NCI-H2081 (cell line): ENCODE measurements around the gene LAMTOR4.
A peak's percentile ranks its signal among the peaks of the same experiment; 100 is the strongest.
"Not testable (repeated sequence)": the region's sequence is repeated elsewhere in the genome, so short reads cannot be mapped to it uniquely, and the experiment has no call there.

Experiments
- DNase-seq, 2 experiments: peaks; one replicate each; lab custom pipeline; 2025; lab: John Stamatoyannopoulos, UW

LAMTOR4 gene

DNA sequence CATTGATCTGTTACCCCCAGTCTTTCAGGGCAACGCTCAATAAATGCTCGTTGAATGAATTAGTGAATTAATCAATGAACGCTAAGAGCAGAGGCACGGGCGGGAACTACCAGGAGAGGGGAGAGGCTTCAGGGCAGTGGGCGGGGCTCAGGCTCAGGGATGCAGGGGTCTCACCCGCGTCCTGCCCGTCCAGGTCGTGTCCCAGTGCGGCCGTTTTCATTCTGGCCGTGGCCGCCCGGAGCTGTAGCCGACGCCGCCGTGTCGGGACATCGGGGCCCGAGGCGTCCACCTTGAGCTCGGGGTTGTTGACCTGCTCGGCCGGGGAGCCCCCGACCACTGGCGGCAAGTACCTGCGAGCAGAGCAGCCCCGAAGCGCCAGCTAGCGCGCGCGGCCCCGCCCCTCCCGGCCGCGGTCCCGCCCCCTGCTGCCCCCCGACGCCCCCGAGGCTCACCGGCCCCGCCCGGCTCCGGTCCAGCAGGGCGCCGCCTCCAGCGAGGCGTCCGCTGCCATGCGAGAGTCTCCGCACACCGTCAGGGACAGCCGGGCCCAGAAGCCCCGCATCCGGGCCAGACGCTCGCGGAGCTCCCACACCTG lies 22.5 kb downstream of the LAMTOR4 start:
- DNase-seq = no peak

DNA sequence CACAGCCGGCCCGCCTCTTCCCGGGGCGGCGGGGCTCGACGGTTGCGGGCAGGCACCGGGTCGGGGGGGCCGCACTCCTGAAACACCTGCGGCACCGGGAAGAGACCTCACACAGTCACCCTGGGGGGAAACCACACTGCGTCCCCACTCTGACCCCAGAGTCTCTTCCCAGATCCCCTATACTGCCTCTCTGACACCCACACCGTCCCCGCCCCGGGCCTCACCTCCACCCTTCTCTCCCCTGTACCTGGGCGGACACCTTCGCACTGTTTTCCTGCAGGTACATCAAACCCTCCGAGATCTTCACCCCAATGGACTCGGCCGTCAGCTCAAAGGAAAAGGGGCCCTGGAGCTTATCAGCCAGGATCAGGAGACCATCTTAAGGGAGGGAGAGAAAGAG lies 23.1 kb downstream of the LAMTOR4 start:
- no peak for DNase-seq

DNA sequence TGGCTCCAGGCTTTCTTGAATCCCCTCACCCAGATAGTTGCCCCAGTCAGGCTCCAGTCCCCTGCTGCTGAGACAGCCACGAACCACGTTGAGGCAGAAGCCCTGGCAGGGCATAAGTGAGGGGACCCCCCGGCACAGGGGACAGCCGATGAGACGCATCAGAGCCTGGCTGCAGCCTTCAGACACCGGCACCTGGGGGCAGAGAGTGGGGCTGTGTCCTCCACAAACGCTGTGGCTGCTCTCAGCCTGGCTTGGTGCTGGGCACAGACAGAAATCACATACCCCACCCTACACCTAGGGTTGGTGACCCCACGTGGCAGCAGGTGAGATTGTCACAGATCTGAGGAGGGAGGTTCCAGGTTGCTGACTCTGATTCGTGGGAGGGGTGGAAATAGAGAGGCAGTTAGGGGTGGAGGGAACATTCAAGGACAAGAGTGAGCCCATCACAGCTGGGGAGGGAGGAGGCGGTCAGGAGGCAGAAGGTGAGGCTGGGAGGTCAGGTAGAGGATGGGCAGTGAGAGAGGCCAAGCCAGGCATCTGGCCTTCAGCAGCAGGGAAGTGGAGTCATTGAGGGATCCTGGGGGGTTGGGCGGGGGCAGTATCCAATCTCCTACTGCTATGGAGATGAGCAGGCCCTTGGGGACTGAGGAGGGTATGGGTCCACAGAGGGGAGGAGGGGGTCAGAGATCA lies 25.2 kb downstream of the LAMTOR4 start:
- no peak for DNase-seq

- no peak for DNase-seq
Observed at GRCh38 chr7:100174582-100174981, 25.9 kb downstream of the LAMTOR4 start.

DNA sequence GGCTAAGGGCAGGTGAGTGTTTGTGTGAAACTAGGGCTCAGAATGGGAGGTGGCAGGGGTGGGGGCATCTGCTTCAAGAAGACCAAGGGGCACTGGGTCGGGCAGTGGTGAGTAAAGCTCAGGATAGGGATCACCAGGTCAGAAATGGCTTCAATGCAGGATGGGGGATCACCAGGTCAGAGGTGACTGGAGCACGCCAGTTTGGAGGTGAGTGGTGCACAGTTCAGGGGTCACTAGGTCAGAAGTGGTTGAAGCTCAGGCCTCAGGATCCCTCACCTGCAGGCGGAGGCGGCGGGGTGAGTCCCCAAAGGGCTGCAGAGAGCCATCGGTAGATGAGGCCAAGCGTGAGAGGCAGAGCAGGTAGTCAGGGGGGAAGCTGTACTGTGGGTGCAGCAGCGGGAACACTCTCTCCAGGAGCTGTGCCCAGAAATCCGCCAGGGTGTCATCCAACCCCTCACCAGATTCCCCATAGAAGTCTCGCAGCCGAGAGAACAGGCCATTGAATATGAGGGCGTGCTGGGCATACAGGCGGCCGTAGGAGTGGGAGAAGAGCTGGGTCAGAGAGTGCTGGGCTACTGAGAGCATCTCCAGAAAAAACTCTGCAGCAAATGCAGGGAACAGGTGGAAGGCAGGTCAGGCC lies 26.7 kb downstream of the LAMTOR4 start:
- DNase-seq = no peak

GRCh38 chr7:100176096-100177044 lies 27.7 kb downstream of the LAMTOR4 start:
- DNase-seq = no peak

- DNase-seq = peak; percentile 97 to 98
Observed at GRCh38 chr7:100177045-100178001, 28.6 kb downstream of the LAMTOR4 start, which contains the start of the genes GPC2 and STAG3. GPC2 (minus strand) TSS chr7:100177381; CDS start chr7:100177199, 182 bp downstream. STAG3 (plus strand) TSS chr7:100177918; CDS start chr7:100180557, 2,639 bp downstream.

DNA sequence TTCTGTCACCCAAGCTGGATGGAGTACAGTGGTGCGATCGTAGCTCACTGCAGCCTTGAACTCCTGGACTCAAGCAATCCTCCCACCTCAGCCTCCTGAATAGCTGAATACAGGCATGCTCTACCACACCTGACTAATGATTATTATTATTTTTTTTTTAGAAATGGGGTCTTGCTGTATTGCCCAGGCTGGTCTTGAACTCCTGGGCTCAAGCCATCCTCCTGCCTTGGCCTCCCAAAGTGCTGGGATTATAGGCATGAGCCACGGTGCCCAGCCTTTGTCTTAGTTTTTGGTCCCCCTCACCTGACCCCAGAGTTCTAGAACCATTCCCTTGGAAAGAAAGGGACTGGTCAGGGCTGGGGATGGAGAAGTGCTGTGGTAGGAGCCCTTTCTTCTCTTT lies 31.4 kb downstream of the LAMTOR4 start:
- not testable (repeated sequence) for DNase-seq

DNA sequence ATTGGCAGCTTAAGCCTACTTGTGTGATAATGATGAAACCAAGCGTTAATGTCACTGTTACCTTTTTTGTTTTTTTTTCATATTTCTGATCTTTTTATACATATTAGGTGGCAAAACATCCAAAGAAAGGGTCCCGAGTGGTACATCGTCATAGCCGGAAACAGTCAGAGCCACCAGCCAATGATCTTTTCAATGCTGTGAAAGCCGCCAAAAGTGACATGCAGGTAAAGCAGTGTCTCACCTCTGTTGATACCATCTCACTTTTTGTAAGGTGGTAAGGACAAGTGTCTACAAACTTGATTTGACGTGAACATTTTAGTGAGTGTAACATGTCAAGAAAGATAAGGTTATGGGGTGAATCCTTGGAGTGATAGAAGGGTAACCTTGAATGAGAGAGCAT lies 33.9 kb downstream of the LAMTOR4 start:
- DNase-seq = not testable (repeated sequence)

- DNase-seq = not testable (repeated sequence)
Observed at GRCh38 chr7:100183090-100183489, 34.4 kb downstream of the LAMTOR4 start.

DNA sequence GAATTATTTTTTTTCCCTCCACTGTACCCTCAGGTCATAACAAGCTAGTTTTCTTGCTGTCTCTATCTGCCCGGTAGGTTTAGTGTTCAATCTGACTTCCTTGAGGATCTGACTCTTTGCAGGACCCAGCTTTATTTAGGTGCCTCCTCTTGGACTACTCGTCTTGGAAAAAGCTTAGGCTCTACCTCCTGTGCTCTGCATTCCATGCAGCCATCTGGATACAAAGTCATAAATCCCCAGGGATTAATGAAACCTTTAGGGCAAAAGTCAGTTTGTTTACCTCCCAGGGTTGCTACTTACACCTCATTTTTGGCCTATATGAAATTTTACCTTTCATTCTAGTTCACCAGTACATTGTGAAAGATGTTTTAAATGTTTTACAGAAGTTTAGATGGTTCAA lies 37.0 kb downstream of the LAMTOR4 start:
- DNase-seq = no peak

DNA sequence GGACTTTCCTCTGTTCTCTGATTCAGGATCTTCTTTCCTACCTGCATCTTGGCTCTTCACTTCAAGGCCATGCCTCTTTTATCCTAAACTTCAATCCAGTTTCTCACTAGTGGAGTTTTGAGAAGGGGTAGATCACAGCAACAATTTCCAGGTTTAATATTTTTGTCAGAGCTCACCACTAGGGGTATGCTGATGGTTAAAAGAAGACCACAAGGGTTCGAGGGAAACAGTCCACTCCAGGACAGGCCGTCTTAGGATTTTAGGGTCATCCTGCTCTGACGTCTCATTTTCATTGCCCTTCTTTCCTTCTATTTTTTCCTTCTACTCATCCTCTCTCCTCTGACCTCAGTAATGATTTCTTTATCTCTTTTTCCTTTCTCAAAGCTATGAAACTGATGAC lies 40.3 kb downstream of the LAMTOR4 start:
- DNase-seq = no peak

GRCh38 chr7:100190048-100190711 lies 41.5 kb downstream of the LAMTOR4 start:
- DNase-seq = no peak

DNA sequence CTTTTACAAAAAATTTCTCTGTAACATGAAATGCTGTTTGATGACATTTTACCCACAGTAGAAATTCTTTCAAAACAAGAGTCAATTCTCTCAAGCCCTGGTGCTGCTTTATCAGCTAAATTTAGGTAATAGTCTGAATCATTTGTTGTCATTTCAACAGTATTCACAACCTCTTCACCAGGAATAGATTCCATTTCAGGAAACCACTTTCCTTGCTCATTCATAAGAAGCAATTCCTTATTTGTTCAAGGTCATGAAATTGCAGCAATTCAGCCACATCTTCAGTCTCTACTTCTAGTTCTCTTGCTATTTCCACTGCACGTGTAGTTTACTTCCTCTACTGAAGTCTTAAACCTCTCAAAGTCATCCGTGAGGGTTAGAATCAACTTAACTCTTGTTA lies 43.1 kb downstream of the LAMTOR4 start:
- no peak for DNase-seq

DNA sequence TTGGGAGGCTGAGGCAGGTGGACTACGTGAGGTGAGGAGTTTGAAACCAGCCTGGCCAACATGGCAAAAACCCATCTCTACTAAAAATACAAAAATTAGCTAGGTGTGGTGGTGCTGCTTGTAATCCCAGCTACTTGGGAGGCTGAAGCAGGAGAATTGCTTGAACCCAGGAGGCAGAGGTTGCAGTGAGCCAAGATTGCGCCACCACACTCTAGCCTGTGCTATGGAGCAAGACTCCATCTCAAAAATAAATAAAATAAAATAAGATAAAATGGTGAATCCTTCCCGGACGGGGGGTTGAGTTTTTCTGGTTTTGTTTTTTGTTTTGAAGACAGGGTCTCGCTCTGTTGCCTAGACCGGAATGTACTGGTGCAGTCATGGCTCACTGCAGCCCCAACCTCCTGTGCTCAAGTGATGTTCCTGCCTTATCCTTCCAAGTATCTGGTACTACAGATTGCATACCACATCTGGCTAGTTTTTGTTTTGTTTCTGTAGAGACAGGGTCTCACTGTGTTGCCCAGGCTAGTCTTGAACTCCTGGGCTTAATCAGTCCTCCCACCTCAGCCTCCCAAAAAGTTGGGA lies 43.7 kb downstream of the LAMTOR4 start:
- not testable (repeated sequence) for DNase-seq

- DNase-seq = no peak
Observed at GRCh38 chr7:100192969-100193368, 44.3 kb downstream of the LAMTOR4 start.

DNA sequence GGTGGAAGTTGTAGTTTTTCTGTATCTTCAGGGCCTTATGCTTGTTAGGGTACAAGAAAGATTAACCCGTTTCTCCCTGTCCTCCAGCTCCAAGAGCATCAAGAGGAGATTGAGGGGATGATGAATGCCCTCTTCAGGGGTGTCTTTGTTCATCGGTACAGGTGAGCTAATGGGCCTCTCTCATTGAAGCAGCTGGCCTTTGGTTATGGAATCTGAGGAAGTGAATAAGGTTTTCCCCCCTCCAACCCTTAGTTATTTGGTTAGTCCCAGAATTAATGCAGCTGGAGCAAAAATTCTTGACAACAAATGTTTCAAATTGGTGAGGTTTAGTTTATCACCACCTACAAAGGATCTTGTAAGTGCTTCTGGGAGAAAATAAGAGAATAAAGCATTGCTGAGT lies 46.5 kb downstream of the LAMTOR4 start:
- no peak for DNase-seq

DNA sequence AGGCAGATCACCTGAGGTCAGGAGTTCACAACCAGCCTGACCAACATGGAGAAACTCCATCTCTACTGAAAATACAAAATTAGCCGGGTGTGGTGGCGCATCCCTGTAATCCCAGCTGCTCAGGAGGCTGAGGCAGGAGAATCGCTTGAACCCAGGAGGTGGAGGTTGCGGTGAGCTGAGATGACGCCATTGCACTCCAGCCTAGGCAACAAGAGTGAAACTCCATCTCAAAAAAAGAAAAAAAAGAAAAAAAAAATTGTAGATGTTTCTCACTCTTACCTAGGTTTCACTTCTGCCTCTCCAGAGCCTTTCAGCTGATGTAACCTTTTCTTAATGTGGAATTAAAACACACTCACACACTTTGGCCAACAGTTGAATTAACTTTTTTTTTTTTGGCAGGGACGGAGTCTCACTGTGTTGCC lies 47.2 kb downstream of the LAMTOR4 start:
- not testable (repeated sequence) for DNase-seq

- no peak for DNase-seq
Observed at GRCh38 chr7:100198266-100198665, 49.5 kb downstream of the LAMTOR4 start.

- no peak for DNase-seq
Observed at GRCh38 chr7:100200693-100201092, 52.0 kb downstream of the LAMTOR4 start.
